HepG2 (cell line): ENCODE measurements around the gene SALL4. TPM values are rescaled to one million over a fixed set of nuclear protein-coding genes. Genes with fewer than 3 reads are reported as not detected.

Source experiments
- BCLAF1 ChIP-seq: fragments of 450-650 bp; IDR thresholded peaks from 2 replicates; pipeline ENCODE4 v1.6.1; 2017; ENCODE audit warnings: mild to moderate bottlenecking
- E2F5 ChIP-seq: sonication (generic); formaldehyde crosslinking; conservative IDR thresholded peaks from 2 replicates; pipeline ENCODE4 v1.4.0; 2020; ENCODE audit warnings: missing genetic modification reagents
- EED ChIP-seq: sonication (generic); formaldehyde crosslinking; IDR thresholded peaks from 2 replicates; pipeline ENCODE4 v1.5.0; 2020; ENCODE audit warnings: mild to moderate bottlenecking, missing genetic modification reagents
- ESRRA ChIP-seq: sonication (generic); formaldehyde crosslinking; IDR thresholded peaks from 2 replicates; pipeline ENCODE4 v1.5.1; 2020; ENCODE audit warnings: mild to moderate bottlenecking, low read depth, missing genetic modification reagents
- FOXO1 ChIP-seq: sonication (generic); formaldehyde crosslinking; IDR thresholded peaks from 2 replicates; pipeline ENCODE4 v1.4.0; 2020; ENCODE audit warnings: missing genetic modification reagents
- HNRNPK ChIP-seq: fragments of 200-400 bp; formaldehyde crosslinking; IDR thresholded peaks from 2 replicates; pipeline ENCODE4 v1.6.1; 2018; ENCODE audit warnings: low read length, low read depth, moderate library complexity, mild to moderate bottlenecking; ENCODE audit not compliant: poor library complexity, severe bottlenecking
- KLF16 ChIP-seq, 2 experiments: sonication (generic) in 1 of 2; formaldehyde crosslinking in 1 of 2; IDR thresholded peaks; 2 replicates each; pipeline versions ENCODE4 v1.6.1 to v1.8.0; 2016 to 2023; ENCODE audit warnings: missing genetic modification reagents in 2 of 2, missing compliant biosample characterization in 1 of 2
- MIER2 ChIP-seq: IDR thresholded peaks from 2 replicates; pipeline ENCODE4 v1.6.1; 2016; ENCODE audit warnings: missing biosample characterization, missing genetic modification reagents
- NFE2L1 ChIP-seq: sonication (generic); formaldehyde crosslinking; IDR thresholded peaks from 2 replicates; pipeline ENCODE4 v1.4.0; 2020; ENCODE audit warnings: missing genetic modification reagents, mild to moderate bottlenecking, borderline replicate concordance
- PAX8 ChIP-seq: sonication (generic); formaldehyde crosslinking; IDR thresholded peaks from 2 replicates; pipeline ENCODE4 v1.8.0; 2022; ENCODE audit warnings: mild to moderate bottlenecking, missing genetic modification reagents, borderline replicate concordance
- PHF20 ChIP-seq: sonication (generic); formaldehyde crosslinking; IDR thresholded peaks from 2 replicates; pipeline ENCODE4 v1.5.0; 2020; ENCODE audit warnings: mild to moderate bottlenecking, missing genetic modification reagents
- RAD51 ChIP-seq: fragments of 450-650 bp; IDR thresholded peaks from 2 replicates; pipeline ENCODE4 v1.6.1; 2016; ENCODE audit warnings: borderline replicate concordance
- RBM39 ChIP-seq: fragments of 200-400 bp; formaldehyde crosslinking; IDR thresholded peaks from one replicate; pipeline ENCODE4 v1.6.1; 2018; ENCODE audit warnings: antibody characterized with exemption, mild to moderate bottlenecking, low read depth, low read length; ENCODE audit not compliant: poor library complexity, severe bottlenecking
- SMYD3 ChIP-seq: sonication (generic); formaldehyde crosslinking; IDR thresholded peaks from 2 replicates; pipeline ENCODE4 v1.8.1; 2023; ENCODE audit warnings: mild to moderate bottlenecking, missing genetic modification reagents
- SP1 ChIP-seq, 2 experiments: fragments of 450-650 bp in 1 of 2; sonication (generic) in 1 of 2; formaldehyde crosslinking in 1 of 2; IDR thresholded peaks; 2 replicates each; pipeline versions ENCODE4 v1.4.0 to v1.6.1; 2016 to 2020; ENCODE audit warnings: missing genetic modification reagents in 1 of 2
- SRSF1 ChIP-seq: fragments of 200-400 bp; formaldehyde crosslinking; optimal IDR thresholded peaks from 2 replicates; pipeline ENCODE3; 2017; ENCODE audit warnings: mild to moderate bottlenecking, low read depth, low read length, moderate library complexity
- STAG1 ChIP-seq: sonication (generic); formaldehyde crosslinking; IDR thresholded peaks from 2 replicates; pipeline ENCODE4 v1.4.0; 2020; ENCODE audit warnings: missing genetic modification reagents
- WIZ ChIP-seq: sonication (generic); formaldehyde crosslinking; IDR thresholded peaks from 2 replicates; pipeline ENCODE4 v1.5.1; 2020; ENCODE audit warnings: mild to moderate bottlenecking, missing genetic modification reagents
- ZBTB33 ChIP-seq: sonication (generic); formaldehyde crosslinking; IDR thresholded peaks from 2 replicates; pipeline ENCODE4 v1.4.0; 2020; ENCODE audit warnings: missing genetic modification reagents
- ZBTB39 ChIP-seq: sonication (generic); formaldehyde crosslinking; IDR thresholded peaks from 2 replicates; pipeline ENCODE4 v1.5.0; 2020; ENCODE audit warnings: missing genetic modification reagents
- ZNF230 ChIP-seq: sonication (generic); formaldehyde crosslinking; IDR thresholded peaks from 2 replicates; pipeline ENCODE4 v1.4.0; 2020; ENCODE audit warnings: mild to moderate bottlenecking, missing genetic modification reagents
- ZNF234 ChIP-seq: sonication (generic); formaldehyde crosslinking; conservative IDR thresholded peaks from 2 replicates; pipeline ENCODE4 v1.5.1; 2020; ENCODE audit warnings: mild to moderate bottlenecking, missing genetic modification reagents
- ZNF432 ChIP-seq: sonication (generic); formaldehyde crosslinking; IDR thresholded peaks from 2 replicates; pipeline ENCODE4 v1.5.0; 2020; ENCODE audit warnings: missing genetic modification reagents, mild to moderate bottlenecking, borderline replicate concordance
- ZNF747 ChIP-seq: sonication (generic); formaldehyde crosslinking; IDR thresholded peaks from 2 replicates; pipeline ENCODE4 v1.8.1; 2023; ENCODE audit warnings: missing genetic modification reagents, mild to moderate bottlenecking, borderline replicate concordance
- polyA plus RNA-seq, 8 experiments: library from polyadenylated mRNA; depleted of rRNA in 3 of 8; stranded (reverse) in 7 of 8; unstranded in 1 of 8; fragments of >200 nt; fragmentation: Illumina TruSeq in 4 of 8; extraction: Trizol in 4 of 8; gene quantifications; 2 replicates each; pipeline versions ENCODE4 v1.2.1 to v1.2.3, GENCODE V29; 2011 to 2016; ENCODE audit warnings: low read depth in 4 of 8, missing spikeins in 1 of 8, mixed read lengths in 1 of 8; ENCODE audit not compliant: insufficient read depth in 1 of 8
- total RNA-seq, 5 experiments: library from RNA; depleted of rRNA; stranded (reverse); fragments of >200 nt; fragmentation: Illumina TruSeq; extraction: Trizol; gene quantifications; 2 replicates each; pipeline ENCODE4 v1.2.3, GENCODE V29; 2016; ENCODE audit warnings: low read depth in 1 of 5

SALL4 gene
- total and polyA plus RNA-seq, 2 of the 13 experiments (the other 11 are each of a cell fraction or from before 2014, with no cell fraction given) = 0.33 to 1.8 TPM

GRCh38 chr20:51811042-51811355 lies 8.7 kb upstream of the SALL4 start (continued):
- TF ChIP-seq ZBTB39 (CRISPR knock-in tag) (peak; percentile 88; the same call in 1 of the 2 replicates), E2F5 (no peak), ZNF747 (CRISPR knock-in tag) (no peak), ESRRA (CRISPR knock-in tag) (no peak), BCLAF1 (no peak), SMYD3 (no peak), NFE2L1 (CRISPR knock-in tag) (no peak), MIER2 (peak; percentile 59), KLF16 (CRISPR knock-in tag; IDR thresholded peaks at IDR 0.05) (peak in 1 of 2 experiments; percentile 92; a peak in 1 of 4 replicates), ZNF230 (CRISPR knock-in tag) (no peak; the same call in 1 of the 2 replicates), WIZ (no peak), PAX8 (no peak), HNRNPK (no peak), RAD51 (no peak), FOXO1 (CRISPR knock-in tag) (peak; percentile 99), STAG1 (CRISPR knock-in tag) (0 out of 2 replicates have a peak, but pooled peaks have one; percentile 14), SRSF1 (no peak), PHF20 (CRISPR knock-in tag) (no peak), RBM39 (no peak), EED (no peak), ZBTB33 (CRISPR knock-in tag) (0 out of 2 replicates have a peak, but pooled peaks have one; percentile 25), ZNF234 (CRISPR knock-in tag) (no peak), ZNF432 (CRISPR knock-in tag) (no peak), SP1 (IDR thresholded peaks at IDR 0.05) (no peak), SP1 (CRISPR knock-in tag; IDR thresholded peaks at IDR 0.05) (0 out of 2 replicates have a peak, but pooled peaks have one; percentile 30)
